Liver (tissue), 3 donors: ENCODE measurements around the gene TPCN1.

Source experiments
- ATF3 ChIP-seq: IDR thresholded peaks from 2 replicates; pipeline ENCODE4 v1.6.1; 2016; ENCODE audit warnings: antibody characterized with exemption
- CTCF ChIP-seq: fragments of 150-350 bp; IDR thresholded peaks from 2 replicates; pipeline ENCODE4 v1.5.1; 2017; ENCODE audit warnings: improper control_type of control experiment, low read depth, low read length; ENCODE audit not compliant: missing input control
- FOXA2 ChIP-seq: IDR thresholded peaks from 2 replicates; pipeline ENCODE4 v1.6.1; 2016; ENCODE audit warnings: antibody characterized with exemption
- GABPA ChIP-seq, 2 donors: IDR thresholded peaks in 1 of 2; conservative IDR thresholded peaks in 1 of 2; 2 replicates each; pipeline ENCODE4 v1.6.1; 2016; ENCODE audit warnings: antibody characterized with exemption in 2 of 2, mild to moderate bottlenecking in 1 of 2, moderate library complexity in 1 of 2
- MAX ChIP-seq: IDR thresholded peaks from 2 replicates; pipeline ENCODE4 v1.6.1; 2016; ENCODE audit warnings: antibody characterized with exemption
- NR2F2 ChIP-seq: IDR thresholded peaks from 2 replicates; pipeline ENCODE4 v1.6.1; 2016; ENCODE audit warnings: antibody characterized with exemption
- RAD21 ChIP-seq, 2 donors: IDR thresholded peaks; 2 replicates each; pipeline ENCODE4 v1.6.1; 2016; ENCODE audit warnings: antibody characterized with exemption in 2 of 2, mild to moderate bottlenecking in 2 of 2
- REST ChIP-seq: IDR thresholded peaks from 2 replicates; pipeline ENCODE4 v1.6.1; 2016; ENCODE audit warnings: antibody characterized with exemption, mild to moderate bottlenecking
- RXRA ChIP-seq, 2 donors: IDR thresholded peaks; 2 replicates each; pipeline ENCODE4 v1.6.1; 2017 to 2018; ENCODE audit warnings: antibody characterized with exemption in 2 of 2, mild to moderate bottlenecking in 1 of 2
- TAF1 ChIP-seq: conservative IDR thresholded peaks from 2 replicates; pipeline ENCODE4 v1.6.1; 2016; ENCODE audit warnings: antibody characterized with exemption, mild to moderate bottlenecking
- YY1 ChIP-seq: IDR thresholded peaks from 2 replicates; pipeline ENCODE4 v1.6.1; 2016; ENCODE audit warnings: antibody characterized with exemption, mild to moderate bottlenecking
- ZBTB33 ChIP-seq: IDR thresholded peaks from 2 replicates; pipeline ENCODE4 v1.6.1; 2016; ENCODE audit warnings: antibody characterized with exemption
- donor health status: healthy.
- donor health status: healthy.

GRCh38 chr12:113251404-113252070, 30.3 kb downstream of the TPCN1 start:
- no peak for TF ChIP-seq ZBTB33
- TF ChIP-seq CTCF, result no peak
- TF ChIP-seq REST, result no peak
- TF ChIP-seq YY1, result no peak
- no peak for TF ChIP-seq RAD21 (IDR thresholded peaks at IDR 0.05)
- TF ChIP-seq MAX, result no peak
- no peak for TF ChIP-seq TAF1
- TF ChIP-seq NR2F2, result no peak
- TF ChIP-seq GABPA (IDR thresholded peaks at IDR 0.05 in 1 of 2, conservative IDR thresholded peaks at IDR 0.05 in 1 of 2), result no peak
- TF ChIP-seq FOXA2, result no peak
- no peak for TF ChIP-seq ATF3
- no peak for TF ChIP-seq RXRA (IDR thresholded peaks at IDR 0.05)
